Caki2 (cell line): ENCODE results near the gene TULP4. TPM values are rescaled to one million over a fixed set of nuclear protein-coding genes. Genes with fewer than 3 reads are reported as not detected.
"Not testable (repeated sequence)": the region's sequence is repeated elsewhere in the genome, so short reads cannot be mapped to it uniquely, and the experiment has no call there.

Experiments used
- DNase-seq: peaks from one replicate; pipeline ENCODE4 v3.0.0-alpha.2; 2015; ENCODE audit warnings: low read depth
- in situ Hi-C: cut with HindIII; loops from 2 replicates; pipeline ENCODE4 v1.10.0; 2016; ENCODE audit warnings: low sequenced_read_pairs, low pct_unique_long_range_greater_than_20kb, mixed read lengths
- total RNA-seq: library from RNA; depleted of rRNA; stranded (reverse); fragments of >200 nt; shearing (Covaris generic); gene quantifications from 2 replicates; pipeline ENCODE4 v1.2.3, GENCODE V29; 2014; ENCODE audit warnings: low replicate concordance

The TULP4 gene
- total RNA-seq, 1 experiment from 2014 or later: 36.0 TPM

DNA sequence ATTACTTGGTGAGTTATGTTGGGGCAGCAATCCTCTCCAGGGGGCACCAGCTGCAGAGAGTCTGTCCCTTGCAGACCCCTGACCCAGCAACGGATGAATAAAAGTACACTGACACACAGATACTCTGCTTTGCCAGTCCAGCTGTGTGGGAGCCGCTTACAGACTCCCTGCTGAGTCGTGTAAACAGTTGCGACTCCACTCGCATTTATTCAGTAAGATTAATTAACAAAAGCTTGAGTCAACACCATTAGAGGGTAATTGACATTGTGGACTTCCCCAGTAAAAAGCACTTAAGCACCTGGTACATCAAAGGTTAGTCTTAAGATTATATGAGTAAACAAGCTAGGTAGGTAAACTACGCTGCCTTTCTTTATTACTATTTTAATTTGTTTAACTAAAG, 155.7 kb downstream of the TULP4 start:
- DNase-seq: no peak
- in situ Hi-C loops: no loop called here

DNA sequence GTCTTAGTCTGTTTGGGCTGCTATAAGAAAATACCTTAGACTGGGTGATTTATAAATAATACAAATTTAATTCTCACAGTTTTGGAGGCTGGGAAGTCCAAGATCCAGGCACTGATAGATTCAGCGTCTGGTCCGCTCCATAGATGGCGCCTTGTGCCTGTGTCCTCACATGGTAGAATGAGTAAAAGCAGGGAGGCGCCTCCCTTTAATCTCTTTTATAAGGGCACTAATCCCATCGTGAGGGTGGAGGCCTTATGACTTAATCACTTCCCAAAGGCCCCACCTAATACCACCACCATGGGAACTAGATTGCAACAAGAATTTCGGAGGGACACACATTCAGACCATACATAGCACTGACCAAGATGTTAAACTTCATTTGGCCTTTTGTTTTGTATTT, 156.4 kb downstream of the TULP4 start:
- no peak for DNase-seq
- in situ Hi-C loops: no loop called here

DNA sequence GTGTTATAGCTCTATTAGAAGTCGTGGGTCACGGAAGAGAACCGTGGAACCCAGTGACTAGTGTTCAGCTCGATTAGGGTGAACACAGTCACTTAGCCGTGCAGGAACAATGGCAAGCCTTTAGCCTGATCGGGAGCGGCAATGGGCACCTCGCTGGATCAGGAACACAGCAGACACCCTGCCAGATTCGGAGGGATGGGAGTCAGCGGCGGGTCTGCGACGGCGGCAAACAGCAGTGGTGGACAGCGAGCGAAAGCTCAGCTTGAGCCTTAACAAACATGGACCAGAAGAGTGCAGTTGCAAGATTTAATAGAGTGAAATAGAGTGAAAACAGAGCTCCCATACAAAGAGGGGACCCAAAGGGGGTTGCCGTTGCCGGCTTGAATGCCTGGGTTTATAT, 157.8 kb downstream of the TULP4 start:
- in situ Hi-C loops, DNase-seq: not testable (repeated sequence)

DNA sequence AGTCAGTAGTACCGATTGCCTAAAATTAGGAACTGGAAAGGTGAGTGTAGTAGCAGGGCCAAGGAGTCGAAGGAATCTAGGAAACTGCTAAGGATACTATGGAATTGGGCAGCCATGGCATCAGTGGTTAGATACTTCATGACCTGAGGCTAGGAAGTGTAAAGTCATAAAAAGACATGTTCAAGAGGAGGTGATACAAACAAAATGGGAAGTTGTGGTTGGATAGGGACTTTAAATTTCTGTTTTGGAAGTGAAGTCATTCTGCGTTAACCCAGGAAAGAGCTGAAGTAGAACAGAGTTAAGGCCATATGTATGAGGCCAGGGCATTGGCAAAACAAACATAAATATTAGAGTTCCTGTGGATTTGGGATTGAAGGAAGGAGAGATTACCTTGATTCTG, 159.1 kb downstream of the TULP4 start:
- DNase-seq: no peak
- in situ Hi-C loops: no loop called here

DNA sequence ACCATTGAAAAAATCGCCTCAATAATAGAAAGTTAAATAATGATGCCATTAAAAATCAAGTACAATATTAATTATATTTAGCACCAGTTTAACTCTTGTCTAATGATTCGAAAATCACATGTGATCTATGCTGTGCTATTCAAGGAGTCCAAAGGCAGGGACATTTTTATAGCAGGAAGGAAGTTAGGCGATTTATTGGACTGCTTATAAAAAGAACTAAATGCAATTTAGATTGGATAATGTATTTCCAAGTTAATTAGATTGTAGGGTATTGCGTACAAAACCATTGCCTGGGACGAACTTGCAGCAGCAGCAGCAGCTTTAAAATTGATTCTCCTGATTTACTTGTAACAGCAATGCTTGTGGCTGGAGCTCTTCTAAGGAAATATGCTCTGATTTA, 160.2 kb downstream of the TULP4 start:
- no peak for DNase-seq
- in situ Hi-C loops: no loop called here

DNA sequence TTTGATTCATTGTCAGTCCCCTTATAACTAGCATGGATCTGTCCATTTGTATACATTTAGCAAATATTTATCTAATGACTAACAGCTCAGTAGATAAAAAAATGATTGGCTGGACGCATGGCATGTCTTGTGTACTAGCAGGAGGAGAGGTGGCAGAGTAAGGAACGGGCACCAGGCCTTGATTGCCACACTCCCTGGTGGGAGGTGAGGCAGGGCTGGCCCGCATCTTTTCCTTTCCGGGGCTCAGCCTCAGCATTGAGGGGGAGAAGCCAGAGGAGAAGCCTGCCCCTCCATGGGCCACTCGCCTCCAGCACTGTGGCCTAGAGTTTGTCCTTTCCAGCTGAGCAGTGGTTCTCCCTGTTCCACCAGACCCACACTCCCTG, 162.7 kb downstream of the TULP4 start:
- peak; percentile 41 for DNase-seq
- in situ Hi-C loops: no loop called here

DNA sequence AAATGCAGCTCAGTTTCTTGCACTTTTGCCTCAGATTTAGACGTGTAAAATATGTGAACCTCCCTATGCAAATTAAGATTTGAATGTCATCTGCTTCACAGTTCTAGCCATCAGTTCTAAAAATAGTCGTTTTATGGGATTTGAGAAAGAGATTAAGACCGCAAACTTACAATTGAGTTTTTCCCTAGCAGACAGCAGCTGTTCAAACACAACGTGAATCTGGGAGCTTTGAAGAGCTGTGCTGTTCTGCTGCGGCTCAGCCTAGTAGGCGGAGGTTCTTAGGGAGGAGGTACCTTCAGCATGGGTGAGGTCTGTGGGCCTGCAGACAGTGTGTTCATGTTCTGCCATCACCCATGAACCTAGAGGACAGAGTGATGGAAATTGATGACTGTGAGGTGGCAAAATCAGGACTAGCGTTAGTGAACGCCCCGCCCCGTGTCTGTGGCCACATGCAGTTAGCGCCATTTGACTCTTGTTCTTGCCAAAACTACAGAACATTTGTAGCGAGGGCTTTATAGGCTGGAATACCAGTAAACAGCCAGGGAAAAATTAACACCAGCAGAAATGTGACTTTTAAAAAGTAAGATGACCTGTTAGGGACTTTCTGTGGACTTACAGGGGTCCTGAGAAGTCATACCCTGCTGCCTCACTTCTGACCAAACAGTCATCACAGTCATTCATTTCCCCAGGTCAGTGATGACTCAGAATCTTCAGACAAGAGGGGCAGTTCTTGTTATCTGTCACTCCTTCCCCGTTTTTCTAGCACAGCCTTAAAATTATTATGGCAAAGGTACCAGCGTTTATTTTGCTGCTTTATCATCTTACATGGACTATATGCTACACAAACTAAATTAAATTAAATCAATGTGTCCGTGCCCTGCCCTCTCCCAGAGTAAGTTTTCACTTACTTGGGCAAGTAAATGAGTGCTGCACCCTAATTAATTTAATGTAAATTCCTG, 163.4 kb downstream of the TULP4 start:
- in situ Hi-C loops: no loop called here
- peak; percentile 86 for DNase-seq

DNA sequence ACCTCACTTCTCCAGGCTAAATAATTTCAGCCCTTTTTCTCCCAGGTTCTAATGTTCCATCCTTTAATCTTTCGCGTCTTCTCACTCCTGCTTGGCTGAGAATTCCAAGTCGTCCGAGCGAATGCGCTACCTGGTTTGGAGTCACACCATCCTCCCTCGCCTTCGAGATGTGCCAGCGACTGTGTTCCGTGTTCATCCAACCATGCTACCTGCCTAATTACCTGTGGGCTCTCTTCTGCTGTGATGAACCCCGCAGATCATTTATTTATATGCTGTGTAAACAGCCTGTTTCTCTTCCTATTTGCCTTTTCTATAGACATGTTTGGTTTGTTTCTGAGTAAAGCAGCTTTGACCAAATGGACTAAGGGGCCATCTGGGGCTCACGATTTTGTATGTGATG, 164.1 kb downstream of the TULP4 start:
- DNase-seq: no peak
- in situ Hi-C loops: no loop called here

DNA sequence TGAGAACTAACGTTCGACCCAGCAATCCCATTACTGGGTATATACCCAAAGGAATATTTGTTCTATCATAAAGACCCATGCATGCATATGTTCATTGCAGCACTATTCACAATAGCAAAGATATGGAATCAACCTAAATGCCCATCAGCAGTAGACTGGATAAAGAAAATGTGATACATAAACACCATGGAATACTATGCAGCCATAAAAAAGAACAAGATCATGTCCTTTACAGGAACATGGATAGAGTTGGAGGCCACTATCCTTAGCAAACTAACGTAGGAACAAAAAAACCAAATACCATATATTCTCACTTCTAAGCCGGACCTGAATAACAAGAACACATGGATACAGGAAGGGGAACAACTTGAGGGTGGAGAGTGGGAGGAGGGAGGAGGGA, 165.5 kb downstream of the TULP4 start:
- in situ Hi-C loops, DNase-seq: not testable (repeated sequence)

DNA sequence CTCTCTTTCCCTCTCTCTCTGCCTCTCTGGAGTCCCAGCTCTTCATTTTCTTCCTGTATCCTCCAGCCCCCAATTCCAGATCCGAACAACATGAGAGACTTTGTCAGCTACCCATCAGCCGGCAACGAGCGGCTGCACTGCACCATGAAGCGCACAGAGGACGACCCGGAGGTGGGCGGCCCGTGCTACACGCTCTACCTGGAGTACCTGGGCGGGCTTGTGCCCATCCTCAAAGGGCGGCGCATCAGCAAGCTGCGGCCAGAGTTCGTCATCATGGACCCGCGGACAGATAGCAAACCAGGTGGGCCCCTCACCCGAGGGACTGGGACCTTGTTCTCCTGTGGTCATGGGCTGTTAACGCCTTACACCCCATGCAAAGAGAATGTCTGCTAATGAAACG, 168.7 kb downstream of the TULP4 start:
- in situ Hi-C loops: no loop called here
- no peak for DNase-seq

DNA sequence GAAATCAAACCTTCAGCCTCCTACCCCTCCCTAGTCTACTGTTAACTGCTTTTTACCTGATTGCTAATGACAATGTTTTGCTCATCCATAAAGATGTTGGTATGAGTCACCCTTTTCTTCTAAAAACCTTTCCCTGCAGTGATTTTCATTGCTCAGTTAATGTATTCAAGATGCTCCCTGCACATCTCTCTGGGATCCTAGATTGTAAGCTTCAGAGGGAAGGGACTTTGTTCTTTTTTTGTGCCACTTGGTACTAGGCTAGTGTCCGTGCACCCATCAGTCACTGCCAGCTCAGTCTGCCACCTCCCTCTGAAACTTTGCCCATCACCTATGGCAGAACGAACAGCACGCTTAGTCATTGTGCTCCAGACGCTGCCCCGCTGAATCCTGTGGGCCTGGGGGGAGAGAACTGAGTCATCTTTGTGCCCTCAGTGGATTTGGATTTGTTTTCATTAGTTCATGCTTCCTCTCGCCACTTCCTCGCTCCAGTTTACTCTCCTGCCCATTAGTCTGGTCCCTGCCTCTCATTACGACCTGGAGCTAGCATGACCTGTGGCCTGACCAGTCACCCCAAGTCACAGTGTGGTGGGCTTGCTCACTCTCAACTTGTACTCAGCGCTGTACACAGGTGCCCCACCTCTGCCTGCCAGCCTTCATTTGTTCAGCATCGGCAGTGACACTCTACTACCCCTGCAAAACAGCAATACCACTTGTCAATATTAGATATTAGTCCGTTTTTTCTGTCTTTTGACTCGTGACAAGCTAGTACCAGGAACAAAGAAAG, 169.6 kb downstream of the TULP4 start:
- in situ Hi-C loops: no loop called here
- DNase-seq: peak; percentile 91

DNA sequence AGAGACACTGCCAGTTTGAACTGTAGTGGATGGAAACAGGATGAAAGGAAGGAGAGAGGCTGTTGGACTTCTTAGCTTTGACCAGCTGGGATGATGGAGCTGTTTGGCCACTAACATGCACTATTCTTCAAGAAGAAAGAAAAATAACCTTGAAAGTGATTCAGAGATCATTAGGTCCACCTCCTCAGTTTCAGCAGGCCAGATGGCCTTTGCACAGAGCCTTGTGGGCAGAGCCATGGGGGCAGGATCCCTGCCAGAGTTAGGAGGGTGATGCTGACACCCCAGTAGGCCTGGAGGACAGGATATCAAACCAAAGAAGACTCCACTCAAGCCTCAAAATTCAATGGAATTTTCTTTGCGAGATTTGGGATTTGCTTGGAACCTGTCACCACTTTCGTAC, 173.2 kb downstream of the TULP4 start:
- in situ Hi-C loops: no loop called here
- no peak for DNase-seq

DNA sequence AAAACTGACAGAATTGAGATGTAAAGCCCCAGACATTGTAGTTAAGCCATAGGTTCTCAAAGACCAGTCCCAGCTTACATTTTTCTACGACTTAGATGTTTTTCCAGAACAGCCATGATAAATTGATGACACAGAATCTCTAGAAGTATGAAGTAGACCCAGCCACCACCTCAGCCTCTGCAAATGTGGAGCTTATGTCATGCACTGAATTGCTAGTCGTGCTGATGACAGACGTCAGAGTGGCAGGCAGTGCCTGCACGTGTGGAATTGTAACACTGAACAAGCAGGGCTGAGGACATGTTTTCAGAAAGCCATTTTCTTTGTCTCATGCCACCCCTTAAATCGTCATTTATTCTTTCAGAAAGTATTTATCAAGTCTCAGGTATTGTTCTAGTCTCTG, 175.2 kb downstream of the TULP4 start:
- DNase-seq: no peak
- in situ Hi-C loops: no loop called here

DNA sequence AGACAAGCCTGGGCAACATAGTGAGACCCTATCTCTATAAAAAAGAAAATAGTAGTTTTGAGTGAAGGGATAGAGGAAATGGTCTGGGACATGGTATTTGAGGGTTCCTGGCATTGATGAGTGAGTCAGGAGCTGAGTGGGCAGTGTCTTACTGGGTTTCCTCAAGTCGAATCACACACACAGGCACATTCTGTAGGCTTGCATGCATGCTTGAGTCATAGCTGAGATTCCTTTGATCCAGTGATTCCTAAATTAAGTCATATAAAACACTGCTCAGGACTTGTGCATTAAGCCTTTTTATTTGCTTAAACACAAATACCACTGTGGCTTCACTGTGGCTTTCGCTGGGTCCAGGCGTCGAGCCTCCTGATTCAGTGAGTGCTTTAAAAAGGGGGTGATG, 175.8 kb downstream of the TULP4 start:
- DNase-seq: peak; percentile 54
- in situ Hi-C loops: no loop called here

DNA sequence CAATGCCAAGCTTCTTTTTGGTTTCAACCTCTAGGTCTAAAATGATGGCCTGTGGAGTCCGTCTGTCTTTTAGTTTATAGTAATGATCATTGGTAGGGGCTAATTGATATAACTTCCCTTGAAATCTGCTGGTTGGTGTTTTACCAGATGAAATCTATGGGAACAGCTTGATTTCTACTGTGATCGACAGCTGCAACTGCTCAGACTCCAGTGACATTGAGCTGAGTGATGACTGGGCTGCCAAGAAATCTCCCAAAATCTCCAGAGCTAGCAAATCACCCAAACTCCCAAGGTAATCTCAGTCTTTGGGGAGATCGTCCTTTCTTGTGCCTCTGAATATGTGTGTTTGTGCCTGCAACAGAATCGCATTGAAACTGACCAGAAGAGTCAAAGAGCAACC, 177.2 kb downstream of the TULP4 start:
- in situ Hi-C loops: no loop called here
- DNase-seq: no peak

DNA sequence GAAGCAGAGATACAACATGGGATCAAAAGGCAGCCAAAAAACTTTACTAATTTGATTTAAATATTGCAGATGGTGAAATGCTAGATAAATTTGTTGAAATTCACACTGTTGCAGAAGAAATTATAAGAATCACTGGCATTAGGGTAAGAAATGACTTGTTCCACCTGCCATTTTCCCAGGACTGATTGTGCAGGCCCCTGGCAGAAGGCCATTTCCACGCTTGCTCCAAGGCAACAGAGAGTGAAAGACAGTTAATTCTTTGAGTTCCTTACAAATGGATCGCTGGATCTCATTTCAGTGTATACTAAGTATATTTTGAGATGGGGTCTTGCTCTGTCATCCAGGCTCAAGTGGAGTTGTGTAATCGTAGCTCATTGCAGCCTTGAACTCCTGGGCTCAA, 180.6 kb downstream of the TULP4 start:
- no peak for DNase-seq
- in situ Hi-C loops: no loop called here

DNA sequence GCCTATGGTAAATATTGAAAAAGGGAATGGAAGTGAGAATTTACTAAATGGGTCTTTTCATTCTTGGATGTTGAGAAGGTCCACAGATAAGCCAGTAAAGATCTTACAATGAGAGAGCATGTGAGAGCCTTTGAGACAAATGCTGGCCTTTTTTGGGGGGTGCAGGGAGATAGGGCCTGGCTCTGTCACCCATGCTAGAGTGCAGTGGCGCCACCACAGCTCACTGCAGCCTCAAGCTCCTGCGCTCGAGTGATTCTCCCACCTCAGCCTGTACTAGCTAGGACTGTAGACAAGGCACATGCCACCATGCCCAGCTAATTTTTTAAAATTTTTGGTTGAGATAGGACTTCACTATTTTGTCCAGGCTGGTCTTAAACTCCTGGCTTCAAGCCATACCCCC, 184.4 kb downstream of the TULP4 start:
- DNase-seq: no peak
- in situ Hi-C loops: no loop called here

DNA sequence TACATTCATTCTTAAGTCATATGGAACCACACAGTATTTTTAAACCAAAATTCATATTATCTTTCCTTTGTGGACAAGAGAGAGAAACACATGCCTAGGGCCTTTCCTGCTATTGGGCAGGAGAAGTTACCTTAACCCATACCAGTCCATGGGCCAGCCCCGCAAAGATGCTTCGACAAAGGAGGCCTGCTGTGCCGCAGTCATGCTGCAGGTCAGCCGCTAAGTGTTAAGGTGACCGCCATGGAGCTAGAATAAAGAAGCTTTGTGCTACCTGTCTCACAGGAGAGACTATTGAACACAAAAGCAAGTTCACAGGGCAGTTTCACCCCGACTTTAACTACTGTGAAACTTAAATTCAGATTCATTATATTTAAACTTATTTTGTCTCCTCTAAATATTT, 185.4 kb downstream of the TULP4 start:
- no peak for DNase-seq
- in situ Hi-C loops: no loop called here

DNA sequence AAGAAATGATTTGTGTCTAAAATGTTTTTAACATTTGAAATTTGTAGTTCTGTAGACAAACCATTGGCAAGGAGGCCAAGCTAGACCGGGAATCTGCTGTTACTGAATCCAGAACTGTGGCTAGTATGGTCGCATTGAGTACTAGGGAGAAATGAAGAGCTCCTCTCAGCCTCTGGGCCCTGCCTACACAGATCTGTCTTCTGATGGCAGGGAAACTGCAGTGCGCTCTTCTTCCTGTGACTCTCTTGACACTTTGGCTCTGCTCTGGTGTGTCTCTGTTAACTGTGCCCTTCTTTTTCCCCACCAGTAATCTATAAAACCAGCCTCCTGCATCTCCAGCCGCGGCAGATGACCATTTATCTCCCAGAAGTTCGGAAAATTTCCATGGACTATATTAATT, 186.1 kb downstream of the TULP4 start:
- in situ Hi-C loops: no loop called here
- no peak for DNase-seq
